BJ (cell line): ENCODE data around the gene HTT. TPM values are rescaled to one million over a fixed set of nuclear protein-coding genes. Genes with fewer than 3 reads are reported as not detected.

Experiments
- CTCF ChIA-PET: fragments of 350-600 bp; formaldehyde crosslinking; extraction: SDS; loops from one replicate; lab custom pipeline; 2021; ENCODE audit warnings: antibody characterized with exemption, inconsistent platforms; lab: Yijun Ruan, JAX
- POLR2A ChIA-PET: fragments of 300-600 bp; sonication (Branson Sonifier 250); formaldehyde crosslinking; extraction: SDS; loops from one replicate; lab custom pipeline; 2021; ENCODE audit warnings: antibody characterized with exemption; lab: Charles Lee
- DNase-seq: peaks from one replicate; pipeline ENCODE4 v3.0.0-alpha.2; 2011; ENCODE audit warnings: low read depth
- H3K27me3 ChIP-seq: 2 replicates; pipeline ENCODE4 v1.6.0; 2011; ENCODE audit warnings: low read length; ENCODE audit not compliant: control insufficient read depth, insufficient read depth
- H3K36me3 ChIP-seq: 2 replicates; pipeline ENCODE4 v1.5.1; 2011; ENCODE audit warnings: low read length; ENCODE audit not compliant: control insufficient read depth, insufficient read depth
- H3K4me3 ChIP-seq: 2 replicates; pipeline ENCODE4 v1.5.1; 2011; ENCODE audit warnings: low read depth, mild to moderate bottlenecking, control low read depth, low read length
- polyA plus RNA-seq: library from polyadenylated mRNA; depleted of rRNA; stranded (reverse); fragments of >200 nt; gene quantifications from 2 replicates; pipeline ENCODE4 v1.2.3, GENCODE V29; 2011
- TF ChIP-seq, protein P1 (sequence below): IDR thresholded peaks from 2 replicates; pipeline ENCODE4 v1.5.1; 2011; ENCODE audit warnings: low read depth, mild to moderate bottlenecking, control low read depth, inconsistent platforms, low read length, moderate library complexity; ENCODE audit not compliant: insufficient read depth

The HTT gene
- polyA plus RNA-seq, 1 experiment: 13.6 TPM

DNA sequence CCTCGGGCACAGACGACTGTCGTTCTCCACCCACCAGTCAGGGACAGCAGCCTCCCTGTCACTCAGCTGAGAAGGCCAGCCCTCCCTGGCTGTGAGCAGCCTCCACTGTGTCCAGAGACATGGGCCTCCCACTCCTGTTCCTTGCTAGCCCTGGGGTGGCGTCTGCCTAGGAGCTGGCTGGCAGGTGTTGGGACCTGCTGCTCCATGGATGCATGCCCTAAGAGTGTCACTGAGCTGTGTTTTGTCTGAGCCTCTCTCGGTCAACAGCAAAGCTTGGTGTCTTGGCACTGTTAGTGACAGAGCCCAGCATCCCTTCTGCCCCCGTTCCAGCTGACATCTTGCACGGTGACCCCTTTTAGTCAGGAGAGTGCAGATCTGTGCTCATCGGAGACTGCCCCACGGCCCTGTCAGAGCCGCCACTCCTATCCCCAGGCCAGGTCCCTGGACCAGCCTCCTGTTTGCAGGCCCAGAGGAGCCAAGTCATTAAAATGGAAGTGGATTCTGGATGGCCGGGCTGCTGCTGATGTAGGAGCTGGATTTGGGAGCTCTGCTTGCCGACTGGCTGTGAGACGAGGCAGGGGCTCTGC lies 166.5 kb downstream of the HTT start:
- TF ChIP-seq, protein P1, sequence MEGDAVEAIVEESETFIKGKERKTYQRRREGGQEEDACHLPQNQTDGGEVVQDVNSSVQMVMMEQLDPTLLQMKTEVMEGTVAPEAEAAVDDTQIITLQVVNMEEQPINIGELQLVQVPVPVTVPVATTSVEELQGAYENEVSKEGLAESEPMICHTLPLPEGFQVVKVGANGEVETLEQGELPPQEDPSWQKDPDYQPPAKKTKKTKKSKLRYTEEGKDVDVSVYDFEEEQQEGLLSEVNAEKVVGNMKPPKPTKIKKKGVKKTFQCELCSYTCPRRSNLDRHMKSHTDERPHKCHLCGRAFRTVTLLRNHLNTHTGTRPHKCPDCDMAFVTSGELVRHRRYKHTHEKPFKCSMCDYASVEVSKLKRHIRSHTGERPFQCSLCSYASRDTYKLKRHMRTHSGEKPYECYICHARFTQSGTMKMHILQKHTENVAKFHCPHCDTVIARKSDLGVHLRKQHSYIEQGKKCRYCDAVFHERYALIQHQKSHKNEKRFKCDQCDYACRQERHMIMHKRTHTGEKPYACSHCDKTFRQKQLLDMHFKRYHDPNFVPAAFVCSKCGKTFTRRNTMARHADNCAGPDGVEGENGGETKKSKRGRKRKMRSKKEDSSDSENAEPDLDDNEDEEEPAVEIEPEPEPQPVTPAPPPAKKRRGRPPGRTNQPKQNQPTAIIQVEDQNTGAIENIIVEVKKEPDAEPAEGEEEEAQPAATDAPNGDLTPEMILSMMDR: no peak
- CTCF ChIA-PET: interaction anchor here (0.9 to 1.1 kb wide), 2 partner anchors 13 to 202 kb away, joined by 3 read pairs; no protein-coding TSS in a partner anchor

DNA sequence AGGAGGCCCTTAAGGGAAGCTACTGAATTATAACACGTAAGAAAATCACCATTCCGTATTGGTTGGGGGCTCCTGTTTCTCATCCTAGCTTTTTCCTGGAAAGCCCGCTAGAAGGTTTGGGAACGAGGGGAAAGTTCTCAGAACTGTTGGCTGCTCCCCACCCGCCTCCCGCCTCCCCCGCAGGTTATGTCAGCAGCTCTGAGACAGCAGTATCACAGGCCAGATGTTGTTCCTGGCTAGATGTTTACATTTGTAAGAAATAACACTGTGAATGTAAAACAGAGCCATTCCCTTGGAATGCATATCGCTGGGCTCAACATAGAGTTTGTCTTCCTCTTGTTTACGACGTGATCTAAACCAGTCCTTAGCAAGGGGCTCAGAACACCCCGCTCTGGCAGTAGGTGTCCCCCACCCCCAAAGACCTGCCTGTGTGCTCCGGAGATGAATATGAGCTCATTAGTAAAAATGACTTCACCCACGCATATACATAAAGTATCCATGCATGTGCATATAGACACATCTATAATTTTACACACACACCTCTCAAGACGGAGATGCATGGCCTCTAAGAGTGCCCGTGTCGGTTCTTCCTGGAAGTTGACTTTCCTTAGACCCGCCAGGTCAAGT lies 167.5 kb downstream of the HTT start:
- Histone ChIP-seq H3K4me3 (no peak overlapping the region), H3K36me3 (peaks cover 16% of the 10 kb centered on the region), H3K27me3 (no peaks in the 10 kb centered on the region)
- ChIA-PET CTCF (interaction anchor here (0.9 to 1.1 kb wide), 2 partner anchors 14 to 201 kb away, joined by 3 read pairs; no protein-coding TSS in a partner anchor), POLR2A (no interaction called here)
- TF ChIP-seq, protein P1: no peak
- DNase-seq: peak; percentile 20

More for the DNA sequence above, 166.5 kb downstream of the HTT start:
- H3K36me3 ChIP-seq: peaks cover 18% of the 10 kb centered on the region
- no peaks in the 10 kb centered on the region for H3K27me3 ChIP-seq
- POLR2A ChIA-PET: no interaction called here
- no peak overlapping the region for H3K4me3 ChIP-seq
- DNase-seq: no peak

- H3K36me3 ChIP-seq: peaks cover 15% of the 10 kb centered on the region
- H3K4me3 ChIP-seq: no peak overlapping the region
- H3K27me3 ChIP-seq: no peaks in the 10 kb centered on the region
- POLR2A ChIA-PET: no interaction called here
- DNase-seq: no peak
- TF ChIP-seq, protein P1: no peak
- CTCF ChIA-PET: interaction anchor here (0.5 to 1.2 kb wide), 3 partner anchors 8 to 74 kb away, joined by 3 to 6 read pairs (median 3); no protein-coding TSS in a partner anchor
Measured at GRCh38 chr4:3243136-3243780, 168.8 kb downstream of the HTT start.

- Histone ChIP-seq H3K4me3 (no peak overlapping the region), H3K27me3 (no peaks in the 10 kb centered on the region), H3K36me3 (peaks cover 14% of the 10 kb centered on the region)
- POLR2A ChIA-PET: no interaction called here
- TF ChIP-seq, protein P1: no peak
- no peak for DNase-seq
- CTCF ChIA-PET: interaction anchor here (0.5 to 1.2 kb wide), 4 partner anchors 18 to 199 kb away, joined by 3 to 6 read pairs (median 3); no protein-coding TSS in a partner anchor
Measured at GRCh38 chr4:3244002-3244401, 169.5 kb downstream of the HTT start.

GRCh38 chr4:3244747-3245146 lies 170.3 kb downstream of the HTT start:
- CTCF ChIA-PET: interaction anchor here (0.8 to 1.2 kb wide), 2 partner anchors 138 to 198 kb away, joined by 3 read pairs; no protein-coding TSS in a partner anchor

More at GRCh38 chr4:3244747-3245146, 170.3 kb downstream of the HTT start:
- no peak overlapping the region for H3K4me3 ChIP-seq
- DNase-seq: no peak
- TF ChIP-seq, protein P1: no peak
- POLR2A ChIA-PET: no interaction called here
- peaks cover 8% of the 10 kb centered on the region for H3K36me3 ChIP-seq
- H3K27me3 ChIP-seq: no peaks in the 10 kb centered on the region
